AML-193 (cell line): Measurements from ENCODE around the gene HDAC3.
"Not testable (repeated sequence)": the region's sequence is repeated elsewhere in the genome, so short reads cannot be mapped to it uniquely, and the experiment has no call there.

Source experiments
- DNase-seq, 2 experiments: peaks; one replicate each; lab custom pipeline; 2025; lab: John Stamatoyannopoulos, UW

The HDAC3 gene

GRCh38 chr5:141634720-141635119 lies 1.9 kb downstream of the HDAC3 start:
- DNase-seq: no peak

- peak in 1 of 2 experiments; percentile 33 for DNase-seq
Observed at GRCh38 chr5:141633871-141634561, 2.6 kb downstream of the HDAC3 start.

GRCh38 chr5:141632650-141633049 lies 4.0 kb downstream of the HDAC3 start:
- DNase-seq: no peak

GRCh38 chr5:141630570-141631140 lies 6.0 kb downstream of the HDAC3 start:
- no peak for DNase-seq

- DNase-seq: no peak
Observed at GRCh38 chr5:141628175-141628788, 8.4 kb downstream of the HDAC3 start.

- DNase-seq: no peak
Observed at GRCh38 chr5:141623611-141624010, 13.0 kb downstream of the HDAC3 start.

- no peak for DNase-seq
Observed at GRCh38 chr5:141623186-141623585, 13.5 kb downstream of the HDAC3 start.

GRCh38 chr5:141618804-141619554 lies 17.7 kb downstream of the HDAC3 start, which contains the start of gene DIAPH1:
DIAPH1 (minus strand) TSS chr5:141619000; CDS start chr5:141618914, 86 bp downstream.
- peak; percentile 92 to 94 for DNase-seq

- peak in 1 of 2 experiments; percentile 57 for DNase-seq
Observed at GRCh38 chr5:141618030-141618803, 18.4 kb downstream of the HDAC3 start.

- no peak for DNase-seq
Observed at GRCh38 chr5:141617682-141618029, 19.0 kb downstream of the HDAC3 start.

- no peak for DNase-seq
Observed at GRCh38 chr5:141617128-141617527, 19.5 kb downstream of the HDAC3 start.

- no peak for DNase-seq
Observed at GRCh38 chr5:141615991-141616720, 20.5 kb downstream of the HDAC3 start.

GRCh38 chr5:141613344-141613743 lies 23.3 kb downstream of the HDAC3 start:
- no peak for DNase-seq

GRCh38 chr5:141611289-141611688 lies 25.4 kb downstream of the HDAC3 start:
- no peak for DNase-seq

- DNase-seq: not testable (repeated sequence)
Observed at GRCh38 chr5:141609921-141610320, 26.7 kb downstream of the HDAC3 start.

GRCh38 chr5:141609044-141609443 lies 27.6 kb downstream of the HDAC3 start:
- DNase-seq: no peak

- no peak for DNase-seq
Observed at GRCh38 chr5:141608557-141608956, 28.1 kb downstream of the HDAC3 start.

GRCh38 chr5:141608046-141608445 lies 28.6 kb downstream of the HDAC3 start:
- no peak for DNase-seq

GRCh38 chr5:141605523-141606277 lies 30.9 kb downstream of the HDAC3 start:
- peak; percentile 94 to 97 for DNase-seq
